Activated CD8-positive, alpha-beta memory T cell treated with anti-CD3 and anti-CD28 coated beads, Interleukin-2, amount 50 U/mL, for 24 hours (primary cell): ENCODE measurements around the gene FGFR1OP2.

Experiments
- DNase-seq: peaks from one replicate; pipeline ENCODE4 v3.0.0-alpha.2; 2020; ENCODE audit errors: extremely low read depth

FGFR1OP2 gene

DNA sequence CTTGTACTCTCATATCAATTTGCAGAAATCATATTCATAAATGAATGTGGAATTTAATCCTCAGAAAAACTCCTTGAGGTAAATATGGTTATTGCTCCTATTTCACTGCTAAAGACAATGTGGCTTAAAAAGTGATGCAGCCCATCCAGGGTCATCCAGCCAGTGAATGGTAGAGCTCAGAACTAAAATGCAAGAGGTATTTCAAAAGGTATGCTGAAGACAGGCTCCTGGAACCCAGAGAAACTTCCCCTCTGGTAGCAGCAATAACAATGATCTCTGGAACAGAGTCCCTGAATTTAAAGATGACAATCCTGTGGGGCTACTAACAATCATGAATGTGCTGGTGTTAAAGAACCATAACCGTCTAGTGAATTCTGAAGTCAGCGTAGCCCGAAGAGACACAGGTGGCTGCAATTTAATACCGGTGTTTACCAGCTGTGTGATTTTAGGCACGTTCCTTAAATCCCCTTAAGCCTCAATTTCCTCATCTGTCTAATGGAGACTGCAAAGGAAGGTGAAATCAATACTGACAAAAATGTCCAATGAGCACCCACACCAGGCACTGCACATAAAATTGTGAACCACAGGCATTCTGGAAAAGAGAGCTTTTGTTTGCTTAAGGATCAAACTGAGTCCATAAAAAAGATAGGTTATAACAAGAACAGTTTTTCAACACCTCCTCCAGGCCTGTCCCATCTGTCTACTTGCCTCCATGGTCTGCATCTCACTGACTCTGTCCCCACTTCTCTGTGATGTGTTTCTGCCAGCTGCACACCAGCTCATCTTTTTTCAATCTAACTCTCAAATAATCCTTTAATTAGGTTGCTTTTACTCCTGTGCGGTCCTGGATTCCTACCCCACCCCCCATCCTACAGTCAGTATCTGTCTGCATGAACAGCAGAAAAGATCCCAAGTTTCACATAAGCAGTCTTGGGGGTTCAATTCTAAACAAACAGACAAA is 65.4 kb downstream of the FGFR1OP2 start:
- no peak for DNase-seq

DNA sequence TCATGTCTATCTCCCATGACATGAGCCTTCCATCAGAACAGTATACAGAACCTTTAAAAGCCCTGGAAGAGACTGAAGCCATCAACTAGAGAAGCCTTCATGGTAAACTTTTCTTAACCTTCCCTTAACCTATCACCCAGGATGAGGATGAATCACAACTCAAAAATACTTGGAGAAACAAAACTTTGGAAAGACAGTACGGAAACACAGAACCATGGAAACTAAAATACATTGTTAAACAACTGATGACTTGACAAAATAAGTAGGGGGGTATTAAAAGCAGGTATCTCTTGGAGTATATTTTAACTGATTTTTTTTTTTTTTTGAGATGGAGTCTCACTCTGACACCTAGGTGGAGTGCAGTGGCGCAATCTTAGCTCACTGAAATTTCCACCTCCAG is 67.2 kb downstream of the FGFR1OP2 start:
- no peak for DNase-seq

- DNase-seq = no peak
Measured at GRCh38 chr12:27006797-27007467, 68.7 kb downstream of the FGFR1OP2 start.

DNA sequence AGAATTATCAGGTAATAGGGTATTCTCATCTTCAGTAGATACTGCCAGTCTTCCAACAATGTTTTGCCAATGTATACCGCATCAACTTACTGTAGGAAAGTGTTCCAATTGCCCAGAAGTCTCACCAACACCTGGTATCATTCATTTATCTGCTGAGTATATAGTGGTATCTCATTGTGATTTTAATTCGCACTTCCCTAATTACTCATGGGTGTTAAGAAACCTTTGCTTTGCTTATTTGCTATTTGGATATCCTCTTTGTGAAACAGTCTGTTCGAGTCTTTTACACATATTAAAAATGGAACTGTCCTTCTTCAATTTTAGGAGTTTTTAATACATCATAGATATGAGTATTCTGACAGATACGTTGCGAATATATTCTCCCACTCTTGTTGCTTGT is 69.8 kb downstream of the FGFR1OP2 start:
- DNase-seq = no peak

GRCh38 chr12:27009881-27010301 is 71.6 kb downstream of the FGFR1OP2 start:
- no peak for DNase-seq

GRCh38 chr12:27012239-27012981 is 74.1 kb downstream of the FGFR1OP2 start:
- no peak for DNase-seq

GRCh38 chr12:27012982-27013255 is 74.6 kb downstream of the FGFR1OP2 start:
- DNase-seq = no peak

- DNase-seq = no peak
Measured at GRCh38 chr12:27013611-27014084, 75.4 kb downstream of the FGFR1OP2 start.

DNA sequence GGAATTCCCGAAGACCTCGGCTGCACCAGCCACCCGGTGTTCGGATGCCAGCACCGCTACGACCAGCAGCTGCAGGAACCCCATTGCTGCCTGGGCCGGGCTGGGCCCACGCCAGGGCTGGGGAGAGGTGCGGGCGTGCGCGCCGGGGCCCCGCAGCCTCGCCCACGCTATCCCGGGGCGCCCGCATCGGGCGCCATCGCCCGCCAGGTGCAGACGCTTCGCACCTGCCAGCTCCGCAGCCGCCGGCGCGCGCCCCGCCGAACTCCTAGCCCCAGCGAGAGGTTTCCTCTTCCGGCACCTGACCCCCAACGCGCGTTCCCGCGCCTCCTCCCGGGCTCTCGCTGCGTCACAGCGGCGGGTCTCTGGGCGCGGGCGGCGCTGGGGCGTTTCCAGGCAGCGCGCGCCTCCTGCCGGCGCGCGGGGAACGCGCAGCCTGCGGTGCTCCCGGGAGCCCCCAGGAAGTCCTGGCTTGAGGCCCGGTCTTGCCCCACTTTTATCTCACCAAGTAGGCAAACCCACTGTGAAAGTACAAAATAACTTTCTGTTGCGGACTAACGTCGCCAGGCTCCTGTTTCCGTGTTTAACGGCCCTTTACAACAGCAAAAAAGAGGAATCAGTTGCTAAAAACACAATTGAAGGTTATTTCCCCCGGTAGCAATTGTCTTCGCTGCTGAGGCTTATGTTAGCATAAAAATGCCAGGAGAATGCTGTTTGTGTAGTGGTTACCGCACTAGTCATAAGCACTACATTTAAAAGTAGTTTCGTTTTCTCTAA is 76.0 kb downstream of the FGFR1OP2 start, which contains the start of gene TM7SF3:
Gene TM7SF3, minus strand, starts transcription at position 300 of the 774 bp plus-strand sequence. Its CDS starts 216 bp downstream, at position 84.
- DNase-seq = peak; percentile 78

- no peak for DNase-seq
Measured at GRCh38 chr12:27014859-27015729, 76.8 kb downstream of the FGFR1OP2 start.

- DNase-seq = no peak
Measured at GRCh38 chr12:27015730-27016076, 77.4 kb downstream of the FGFR1OP2 start.
